ENCODE results near the gene FCHO1.

FCHO1 gene

GRCh38 chr19:17718947-17719711 is 32.1 kb upstream of the FCHO1 start, which contains the start of gene MAP1S:
Gene MAP1S (plus strand): TSS chr19:17719480. CDS start chr19:17719503, 23 bp downstream.
- TF ChIP-seq, protein P1, sequence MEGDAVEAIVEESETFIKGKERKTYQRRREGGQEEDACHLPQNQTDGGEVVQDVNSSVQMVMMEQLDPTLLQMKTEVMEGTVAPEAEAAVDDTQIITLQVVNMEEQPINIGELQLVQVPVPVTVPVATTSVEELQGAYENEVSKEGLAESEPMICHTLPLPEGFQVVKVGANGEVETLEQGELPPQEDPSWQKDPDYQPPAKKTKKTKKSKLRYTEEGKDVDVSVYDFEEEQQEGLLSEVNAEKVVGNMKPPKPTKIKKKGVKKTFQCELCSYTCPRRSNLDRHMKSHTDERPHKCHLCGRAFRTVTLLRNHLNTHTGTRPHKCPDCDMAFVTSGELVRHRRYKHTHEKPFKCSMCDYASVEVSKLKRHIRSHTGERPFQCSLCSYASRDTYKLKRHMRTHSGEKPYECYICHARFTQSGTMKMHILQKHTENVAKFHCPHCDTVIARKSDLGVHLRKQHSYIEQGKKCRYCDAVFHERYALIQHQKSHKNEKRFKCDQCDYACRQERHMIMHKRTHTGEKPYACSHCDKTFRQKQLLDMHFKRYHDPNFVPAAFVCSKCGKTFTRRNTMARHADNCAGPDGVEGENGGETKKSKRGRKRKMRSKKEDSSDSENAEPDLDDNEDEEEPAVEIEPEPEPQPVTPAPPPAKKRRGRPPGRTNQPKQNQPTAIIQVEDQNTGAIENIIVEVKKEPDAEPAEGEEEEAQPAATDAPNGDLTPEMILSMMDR (conservative IDR thresholded peaks at IDR 0.05; ENCODE audit: low read depth) = no peak
- H3K27ac ChIP-seq = peak within 1 kb of the TSS; percentile 77
- POLR2A ChIA-PET (ENCODE audit: low non-redundant PET) = interaction anchor here (0.6 to 0.9 kb wide), 3 partner anchors 26 to 198 kb away, joined by 3 to 4 read pairs (median 4); no protein-coding TSS in a partner anchor
- peak; percentile 54 for DNase-seq (ENCODE audit: low spot score)
- CTCF ChIA-PET = interaction anchor here (1.5 to 1.7 kb wide), 2 partner anchors 47 to 113 kb away, joined by 4 read pairs; no protein-coding TSS in a partner anchor

DNA sequence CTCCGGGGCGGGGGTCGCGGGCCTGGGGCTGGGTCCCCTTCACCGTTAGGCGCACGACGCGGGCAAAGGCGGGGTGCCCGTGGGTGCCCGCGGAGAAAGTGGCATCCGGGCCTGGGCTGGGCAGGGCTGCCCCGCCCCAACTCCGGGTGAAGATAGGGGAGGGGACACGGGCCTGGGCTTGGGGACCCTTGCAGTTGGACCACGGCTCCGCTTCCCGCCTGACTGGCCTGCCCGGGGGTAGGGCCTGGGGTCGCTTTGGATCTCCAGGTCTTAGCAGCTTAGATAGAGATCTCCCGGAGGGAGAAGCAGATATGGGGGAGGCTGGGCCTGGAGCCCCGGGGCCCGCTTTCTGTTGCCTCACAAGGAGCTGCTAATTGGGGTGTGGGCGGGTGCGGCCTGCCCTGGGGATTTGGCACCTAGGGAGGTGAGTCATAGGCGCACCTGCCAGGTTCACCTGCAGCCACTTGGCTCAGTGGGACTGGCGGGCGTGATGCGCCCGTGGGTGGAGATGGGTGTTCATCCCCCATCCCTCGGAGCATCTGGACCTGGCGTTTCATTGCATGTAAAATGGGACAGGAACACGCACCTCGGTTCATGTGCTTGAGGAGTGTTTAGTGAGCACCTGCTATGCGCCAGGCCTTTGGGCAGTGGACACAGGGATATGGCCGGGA is 31.4 kb upstream of the FCHO1 start:
- peak; percentile 76 for DNase-seq (ENCODE audit: low spot score)
- ChIA-PET POLR2A (ENCODE audit: low non-redundant PET) (no interaction called here), CTCF (interaction anchor here (0.7 to 1.7 kb wide), 3 partner anchors 22 to 114 kb away, joined by 4 read pairs; no protein-coding TSS in a partner anchor)
- TF ChIP-seq, protein P1 (conservative IDR thresholded peaks at IDR 0.05; ENCODE audit: low read depth) = no peak
- H3K27ac ChIP-seq = peak overlapping the region; percentile 77

- ChIA-PET CTCF (interaction anchor here (0.7 to 1.5 kb wide), 2 partner anchors 21 to 114 kb away, joined by 4 read pairs; no protein-coding TSS in a partner anchor), POLR2A (ENCODE audit: low non-redundant PET) (no interaction called here)
- H3K27ac ChIP-seq = peak overlapping the region; percentile 77
- TF ChIP-seq, protein P1 (conservative IDR thresholded peaks at IDR 0.05; ENCODE audit: low read depth) = no peak
- no peak for DNase-seq (ENCODE audit: low spot score)
These were observed 30.8 kb upstream of the FCHO1 start for GRCh38 chr19:17720440-17720839.

- ChIA-PET POLR2A (ENCODE audit: low non-redundant PET) (no interaction called here), CTCF (no interaction called here)
- H3K27ac ChIP-seq = peak overlapping the region; percentile 31
- TF ChIP-seq, protein P1 (conservative IDR thresholded peaks at IDR 0.05; ENCODE audit: low read depth) = no peak
- DNase-seq (ENCODE audit: low spot score) = no peak
These were observed 30.1 kb upstream of the FCHO1 start for GRCh38 chr19:17721111-17721628.

DNA sequence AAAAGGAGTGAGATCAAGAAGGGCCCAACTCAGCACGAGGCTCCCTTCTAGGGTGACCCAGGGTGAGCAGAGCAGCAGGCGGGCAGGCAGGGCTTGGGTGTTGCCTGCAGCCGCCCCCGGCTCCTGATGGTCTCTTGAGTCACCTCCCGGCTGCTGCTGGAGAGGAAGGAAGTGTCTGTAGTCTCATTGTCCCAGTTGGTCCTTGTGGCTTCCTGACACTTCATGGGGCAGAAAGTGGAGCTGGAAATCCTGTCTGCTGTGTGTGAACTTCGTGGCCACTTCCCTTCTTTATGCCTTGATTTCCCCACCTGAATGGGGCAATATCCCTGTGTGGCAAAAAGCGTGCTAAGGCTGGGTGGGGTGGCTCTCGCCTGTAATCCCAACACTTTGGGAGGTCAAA is 29.5 kb upstream of the FCHO1 start:
- TF ChIP-seq, protein P1 (conservative IDR thresholded peaks at IDR 0.05; ENCODE audit: low read depth) = no peak
- peak overlapping the region; percentile 31 for H3K27ac ChIP-seq
- POLR2A ChIA-PET (ENCODE audit: low non-redundant PET) = no interaction called here
- DNase-seq (ENCODE audit: low spot score) = no peak
- CTCF ChIA-PET = no interaction called here

- POLR2A ChIA-PET (ENCODE audit: low non-redundant PET) = interaction anchor here (0.7 kb wide), 1 partner anchor 20 kb away, joined by 3 read pairs; no protein-coding TSS in a partner anchor
These were observed 28.5 kb upstream of the FCHO1 start for GRCh38 chr19:17722655-17723240.

More at GRCh38 chr19:17722655-17723240, 28.5 kb upstream of the FCHO1 start:
- TF ChIP-seq, protein P1 (conservative IDR thresholded peaks at IDR 0.05; ENCODE audit: low read depth) = no peak
- DNase-seq (ENCODE audit: low spot score) = no peak
- CTCF ChIA-PET = interaction anchor here (0.6 kb wide), 1 partner anchor 12 kb away, joined by 3 read pairs; no protein-coding TSS in a partner anchor
- H3K27ac ChIP-seq = no peak overlapping the region; the same call in 1 of the 2 replicates
